ENCODE data around the gene ZNF407.

ZNF407 gene

GRCh38 chr18:74928194-74928968, 330.7 kb downstream of the ZNF407 start:
- H3K4me1 ChIP-seq (ENCODE audit: insufficient read depth, low read length) = no peaks in the 10 kb centered on the region
- H3K9ac ChIP-seq (ENCODE audit: low read depth, low read length) = no peak overlapping the region
- no peaks in the 10 kb centered on the region for H3K9me3 ChIP-seq (ENCODE audit: control insufficient read depth, insufficient read depth, low read length)
- H3K36me3 ChIP-seq (ENCODE audit: insufficient read depth, low read length) = no peaks in the 10 kb centered on the region

- H3K36me3 ChIP-seq (ENCODE audit: insufficient read depth, low read length) = no peaks in the 10 kb centered on the region
- H3K9ac ChIP-seq (ENCODE audit: low read depth, low read length) = no peak overlapping the region
- H3K4me1 ChIP-seq (ENCODE audit: insufficient read depth, low read length) = no peaks in the 10 kb centered on the region
- no peaks in the 10 kb centered on the region for H3K9me3 ChIP-seq (ENCODE audit: control insufficient read depth, insufficient read depth, low read length)
These were observed 331.4 kb downstream of the ZNF407 start for GRCh38 chr18:74929110-74929509.

GRCh38 chr18:74930616-74931015, 332.9 kb downstream of the ZNF407 start:
- H3K9ac ChIP-seq (ENCODE audit: low read depth, low read length) = no peak overlapping the region
- H3K9me3 ChIP-seq (ENCODE audit: control insufficient read depth, insufficient read depth, low read length) = no peaks in the 10 kb centered on the region
- H3K36me3 ChIP-seq (ENCODE audit: insufficient read depth, low read length) = no peaks in the 10 kb centered on the region
- H3K4me1 ChIP-seq (ENCODE audit: insufficient read depth, low read length) = peaks cover 4% of the 10 kb centered on the region; the same call in 1 of the 2 replicates

- Histone ChIP-seq H3K9ac (ENCODE audit: low read depth, low read length) (no peak overlapping the region), H3K4me1 (ENCODE audit: insufficient read depth, low read length) (peaks cover 4% of the 10 kb centered on the region; the same call in 1 of the 2 replicates), H3K9me3 (ENCODE audit: control insufficient read depth, insufficient read depth, low read length) (no peaks in the 10 kb centered on the region), H3K36me3 (ENCODE audit: insufficient read depth, low read length) (no peaks in the 10 kb centered on the region)
These were observed 336.3 kb downstream of the ZNF407 start for GRCh38 chr18:74933930-74934329.

GRCh38 chr18:74935434-74935833, 337.8 kb downstream of the ZNF407 start:
- no peaks in the 10 kb centered on the region for H3K36me3 ChIP-seq (ENCODE audit: insufficient read depth, low read length)
- no peaks in the 10 kb centered on the region for H3K9me3 ChIP-seq (ENCODE audit: control insufficient read depth, insufficient read depth, low read length)
- H3K9ac ChIP-seq (ENCODE audit: low read depth, low read length) = no peak overlapping the region
- peaks cover 4% of the 10 kb centered on the region; the same call in 1 of the 2 replicates for H3K4me1 ChIP-seq (ENCODE audit: insufficient read depth, low read length)

GRCh38 chr18:74936343-74936742, 338.7 kb downstream of the ZNF407 start:
- Histone ChIP-seq H3K9ac (ENCODE audit: low read depth, low read length) (no peak overlapping the region), H3K9me3 (ENCODE audit: control insufficient read depth, insufficient read depth, low read length) (no peaks in the 10 kb centered on the region), H3K4me1 (ENCODE audit: insufficient read depth, low read length) (peaks cover 4% of the 10 kb centered on the region; the same call in 1 of the 2 replicates), H3K36me3 (ENCODE audit: insufficient read depth, low read length) (no peaks in the 10 kb centered on the region)

GRCh38 chr18:74937291-74937690, 339.6 kb downstream of the ZNF407 start:
- H3K9ac ChIP-seq (ENCODE audit: low read depth, low read length) = no peak overlapping the region
- peaks cover 4% of the 10 kb centered on the region; the same call in 1 of the 2 replicates for H3K4me1 ChIP-seq (ENCODE audit: insufficient read depth, low read length)
- no peaks in the 10 kb centered on the region for H3K9me3 ChIP-seq (ENCODE audit: control insufficient read depth, insufficient read depth, low read length)
- H3K36me3 ChIP-seq (ENCODE audit: insufficient read depth, low read length) = no peaks in the 10 kb centered on the region

- Histone ChIP-seq H3K9ac (ENCODE audit: low read depth, low read length) (no peak overlapping the region), H3K36me3 (ENCODE audit: insufficient read depth, low read length) (no peaks in the 10 kb centered on the region), H3K4me1 (ENCODE audit: insufficient read depth, low read length) (no peaks in the 10 kb centered on the region), H3K9me3 (ENCODE audit: control insufficient read depth, insufficient read depth, low read length) (no peaks in the 10 kb centered on the region)
These were observed 343.2 kb downstream of the ZNF407 start for GRCh38 chr18:74940856-74941255.

GRCh38 chr18:74942319-74942910, 344.7 kb downstream of the ZNF407 start:
- no peaks in the 10 kb centered on the region for H3K36me3 ChIP-seq (ENCODE audit: insufficient read depth, low read length)
- H3K4me1 ChIP-seq (ENCODE audit: insufficient read depth, low read length) = peaks cover 4% of the 10 kb centered on the region; the same call in 1 of the 2 replicates
- no peaks in the 10 kb centered on the region for H3K9me3 ChIP-seq (ENCODE audit: control insufficient read depth, insufficient read depth, low read length)
- no peak overlapping the region for H3K9ac ChIP-seq (ENCODE audit: low read depth, low read length)

GRCh38 chr18:74944676-74945075, 347.0 kb downstream of the ZNF407 start:
- Histone ChIP-seq H3K9me3 (ENCODE audit: control insufficient read depth, insufficient read depth, low read length) (no peaks in the 10 kb centered on the region), H3K9ac (ENCODE audit: low read depth, low read length) (no peak overlapping the region), H3K36me3 (ENCODE audit: insufficient read depth, low read length) (no peaks in the 10 kb centered on the region), H3K4me1 (ENCODE audit: insufficient read depth, low read length) (peaks cover 21% of the 10 kb centered on the region)

- Histone ChIP-seq H3K36me3 (ENCODE audit: insufficient read depth, low read length) (no peaks in the 10 kb centered on the region), H3K9me3 (ENCODE audit: control insufficient read depth, insufficient read depth, low read length) (no peaks in the 10 kb centered on the region), H3K4me1 (ENCODE audit: insufficient read depth, low read length) (peaks cover 34% of the 10 kb centered on the region)
These were observed 348.3 kb downstream of the ZNF407 start for GRCh38 chr18:74945774-74946545.

GRCh38 chr18:74946646-74947375, 349.1 kb downstream of the ZNF407 start:
- H3K36me3 ChIP-seq (ENCODE audit: insufficient read depth, low read length) = no peaks in the 10 kb centered on the region
- H3K9me3 ChIP-seq (ENCODE audit: control insufficient read depth, insufficient read depth, low read length) = no peaks in the 10 kb centered on the region
- H3K9ac ChIP-seq (ENCODE audit: low read depth, low read length) = no peak overlapping the region
- H3K4me1 ChIP-seq (ENCODE audit: insufficient read depth, low read length) = peaks cover 38% of the 10 kb centered on the region

More at GRCh38 chr18:74945774-74946545, 348.3 kb downstream of the ZNF407 start:
- no peak overlapping the region for H3K9ac ChIP-seq (ENCODE audit: low read depth, low read length)

GRCh38 chr18:74947417-74947816, 349.7 kb downstream of the ZNF407 start:
- Histone ChIP-seq H3K36me3 (ENCODE audit: insufficient read depth, low read length) (no peaks in the 10 kb centered on the region), H3K9ac (ENCODE audit: low read depth, low read length) (no peak overlapping the region), H3K4me1 (ENCODE audit: insufficient read depth, low read length) (peaks cover 38% of the 10 kb centered on the region), H3K9me3 (ENCODE audit: control insufficient read depth, insufficient read depth, low read length) (no peaks in the 10 kb centered on the region)

- Histone ChIP-seq H3K9ac (ENCODE audit: low read depth, low read length) (no peak overlapping the region), H3K36me3 (ENCODE audit: insufficient read depth, low read length) (no peaks in the 10 kb centered on the region), H3K4me1 (ENCODE audit: insufficient read depth, low read length) (peaks cover 38% of the 10 kb centered on the region), H3K9me3 (ENCODE audit: control insufficient read depth, insufficient read depth, low read length) (no peaks in the 10 kb centered on the region)
These were observed 350.2 kb downstream of the ZNF407 start for GRCh38 chr18:74947875-74948274.
